ENCODE measurements around the gene COL12A1. TPM values are rescaled to one million over a fixed set of nuclear protein-coding genes. Genes with fewer than 3 reads are reported as not detected.
A peak's percentile ranks its signal among the peaks of the same experiment; 100 is the strongest.

COL12A1 gene
- total RNA-seq, 1 experiment from 2014 or later = 0.96 TPM

DNA sequence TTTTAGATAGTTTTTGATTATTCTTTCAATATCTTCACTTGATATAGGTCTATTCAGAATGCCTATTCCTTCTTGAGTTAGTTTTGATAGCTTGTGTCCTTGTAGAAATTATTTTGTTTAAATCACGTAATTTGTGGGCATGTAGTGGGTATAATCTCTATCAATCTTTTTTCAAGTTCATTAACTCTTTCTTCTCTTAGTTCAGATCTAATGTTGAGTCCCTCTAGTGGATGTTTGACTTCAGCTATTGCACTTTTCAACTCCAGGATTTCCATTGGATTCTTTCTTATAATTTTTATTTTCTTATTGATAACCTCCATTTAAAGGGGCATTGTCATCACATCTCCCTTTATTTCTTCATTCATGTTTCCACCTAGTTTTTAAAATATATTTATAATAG is 135.6 kb downstream of the COL12A1 start:
- Histone ChIP-seq H3K4me2 (ENCODE audit: insufficient read depth, insufficient read length, low read length) (no peak overlapping the region), H3K27me3 (ENCODE audit: insufficient read depth, low read length) (no peaks in the 10 kb centered on the region), H2BK15ac (ENCODE audit: low read depth, low read length) (no peak overlapping the region), H3K4me1 (ENCODE audit: insufficient read depth, low read length) (no peaks in the 10 kb centered on the region), H2BK20ac (ENCODE audit: low read depth, low read length, poor library complexity, severe bottlenecking) (no peak overlapping the region), H2BK5ac (ENCODE audit: insufficient read length, low read length) (no peak overlapping the region), H2BK12ac (ENCODE audit: insufficient read length, low read depth, low read length) (no peak overlapping the region), H3K14ac (ENCODE audit: insufficient read depth, low read length) (no peak overlapping the region), H3K9ac (ENCODE audit: extremely low read depth, insufficient read length, low read length) (no peak overlapping the region), H4K8ac (replicated peaks; ENCODE audit: insufficient read length, low read depth, low read length) (no peak overlapping the region), H3K4ac (ENCODE audit: low read depth, low read length) (no peak overlapping the region), H2AK5ac (ENCODE audit: insufficient read length, low read length) (no peak overlapping the region), H3K23me2 (ENCODE audit: insufficient read length, low read depth, low read length, poor library complexity, severe bottlenecking) (no peaks in the 10 kb centered on the region), H3K56ac (ENCODE audit: insufficient read length, low read depth, low read length) (no peak overlapping the region), H3K23ac (ENCODE audit: insufficient read length, low read depth, low read length) (no peak overlapping the region), H3K18ac (ENCODE audit: insufficient read length, low read depth, low read length) (no peak overlapping the region), H4K5ac (ENCODE audit: insufficient read length, low read depth, low read length) (no peak overlapping the region), H4K20me1 (ENCODE audit: control insufficient read depth, insufficient read depth, insufficient read length) (no peaks in the 10 kb centered on the region), H4K91ac (ENCODE audit: insufficient read length, low read depth, low read length) (no peak overlapping the region), H3K27ac (ENCODE audit: insufficient read length, low read depth, low read length) (no peak overlapping the region), H2AFZ (ENCODE audit: low read length) (no peak overlapping the region), H2BK120ac (ENCODE audit: low read depth, low read length, poor library complexity, severe bottlenecking) (no peak overlapping the region), H3T11ph (ENCODE audit: low read length) (no peak overlapping the region), H3K79me1 (ENCODE audit: insufficient read depth, low read depth, low read length, poor library complexity, severe bottlenecking) (no peaks in the 10 kb centered on the region), H3K79me2 (ENCODE audit: insufficient read depth, low read length) (no peaks in the 10 kb centered on the region), H3K9me3 (ENCODE audit: control insufficient read depth, low read depth, low read length) (no peaks in the 10 kb centered on the region)
- TF ChIP-seq, protein P1, sequence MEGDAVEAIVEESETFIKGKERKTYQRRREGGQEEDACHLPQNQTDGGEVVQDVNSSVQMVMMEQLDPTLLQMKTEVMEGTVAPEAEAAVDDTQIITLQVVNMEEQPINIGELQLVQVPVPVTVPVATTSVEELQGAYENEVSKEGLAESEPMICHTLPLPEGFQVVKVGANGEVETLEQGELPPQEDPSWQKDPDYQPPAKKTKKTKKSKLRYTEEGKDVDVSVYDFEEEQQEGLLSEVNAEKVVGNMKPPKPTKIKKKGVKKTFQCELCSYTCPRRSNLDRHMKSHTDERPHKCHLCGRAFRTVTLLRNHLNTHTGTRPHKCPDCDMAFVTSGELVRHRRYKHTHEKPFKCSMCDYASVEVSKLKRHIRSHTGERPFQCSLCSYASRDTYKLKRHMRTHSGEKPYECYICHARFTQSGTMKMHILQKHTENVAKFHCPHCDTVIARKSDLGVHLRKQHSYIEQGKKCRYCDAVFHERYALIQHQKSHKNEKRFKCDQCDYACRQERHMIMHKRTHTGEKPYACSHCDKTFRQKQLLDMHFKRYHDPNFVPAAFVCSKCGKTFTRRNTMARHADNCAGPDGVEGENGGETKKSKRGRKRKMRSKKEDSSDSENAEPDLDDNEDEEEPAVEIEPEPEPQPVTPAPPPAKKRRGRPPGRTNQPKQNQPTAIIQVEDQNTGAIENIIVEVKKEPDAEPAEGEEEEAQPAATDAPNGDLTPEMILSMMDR (conservative IDR thresholded peaks at IDR 0.05) = peak; percentile 28; the same call in 2 of the 3 replicates
- Mint-ChIP-seq H3K4me1 (peaks cover 5 to 13% of the 10 kb centered on the region in 2 experiments), H3K27me3 (ENCODE audit: low read depth) (no peaks in the 10 kb centered on the region), H3K4me3 (no peak overlapping the region), H3K27ac (no peak overlapping the region), H3K36me3 (ENCODE audit: insufficient read depth in 1 of 3, low read depth in 3 of 3) (no peaks in the 10 kb centered on the region; a peak in 1 of 7 replicates), H3K9me3 (peaks cover 0 to 4% of the 10 kb centered on the region in 2 experiments; a peak in 2 of 5 replicates)
- no CpG with 5 or more reads among the region's 1 CpG for WGBS (ENCODE audit: extremely low coverage, insufficient read length, low lambda C conversion rate)
- DNase-seq = no peak

Measured in H9 (cell line).